ENCODE data around the gene RGS11.

Gene RGS11

GRCh38 chr16:275786-276232 lies at the start of gene RGS11:
Gene RGS11, minus strand, starts transcription at chr16:275944. Its CDS starts 33 bp downstream, at chr16:275911.
- DNase-seq, result no peak

GRCh38 chr16:324451-325334 lies 48.9 kb upstream of the RGS11 start:
- no peak for DNase-seq

GRCh38 chr16:324201-324450 lies 48.4 kb upstream of the RGS11 start:
- no peak for DNase-seq

- no peak for DNase-seq
These were observed 46.9 kb upstream of the RGS11 start for GRCh38 chr16:322476-323143.

- no peak for DNase-seq
These were observed 45.8 kb upstream of the RGS11 start for GRCh38 chr16:321532-321931.

- no peak for DNase-seq
These were observed 44.5 kb upstream of the RGS11 start for GRCh38 chr16:320206-320605.

- DNase-seq, result no peak
These were observed 42.9 kb upstream of the RGS11 start for GRCh38 chr16:318628-319027.

GRCh38 chr16:317583-317982 lies 41.8 kb upstream of the RGS11 start:
- no peak for DNase-seq

GRCh38 chr16:316741-317464 lies 41.2 kb upstream of the RGS11 start:
- DNase-seq, result no peak

GRCh38 chr16:314795-315299 lies 39.1 kb upstream of the RGS11 start:
- DNase-seq, result no peak

GRCh38 chr16:314351-314750 lies 38.6 kb upstream of the RGS11 start:
- no peak for DNase-seq

- DNase-seq, result no peak
These were observed 36.0 kb upstream of the RGS11 start for GRCh38 chr16:311725-312124.

GRCh38 chr16:309476-309875 lies 33.7 kb upstream of the RGS11 start:
- DNase-seq, result no peak

- DNase-seq, result no peak
These were observed 32.1 kb upstream of the RGS11 start for GRCh38 chr16:307691-308312.

- DNase-seq, result no peak
These were observed 31.2 kb upstream of the RGS11 start for GRCh38 chr16:306911-307370.

- DNase-seq, result no peak
These were observed 30.3 kb upstream of the RGS11 start for GRCh38 chr16:305916-306626.

- no peak for DNase-seq
These were observed 28.2 kb upstream of the RGS11 start for GRCh38 chr16:303760-304505.

GRCh38 chr16:301950-302349 lies 26.2 kb upstream of the RGS11 start:
- no peak for DNase-seq

- DNase-seq, result no peak
These were observed 25.5 kb upstream of the RGS11 start for GRCh38 chr16:301235-301634.

GRCh38 chr16:297832-298231 lies 22.1 kb upstream of the RGS11 start:
- no peak for DNase-seq

- DNase-seq, result no peak
These were observed 21.2 kb upstream of the RGS11 start for GRCh38 chr16:296806-297510.
